Pancreas (tissue), 10 donors: ENCODE data around the gene CRAMP1. TPM values are rescaled to one million over a fixed set of nuclear protein-coding genes. Genes with fewer than 3 reads are reported as not detected.

Experiments used
- ATAC-seq, 4 donors: fragments of 200-7000 bp; cut with Tn5 transposase; one replicate each; pipeline versions ENCODE4 v1.8.0 to v1.9.1; 2020; ENCODE audit warnings: mild to moderate bottlenecking in 4 of 4, moderate library complexity in 4 of 4
- DNase-seq, 6 donors: peaks; one replicate each; pipeline ENCODE4 v3.0.0-alpha.2; 2020
- FAIRE-seq: peaks from 2 replicates; lab custom pipeline; 2012; peaks lifted over from hg19 to GRCh38; lab: Jason Lieb, UNC
- H3K27ac ChIP-seq, 4 donors: fragments of 200-600 bp; sonication (generic); 1 replicate in 3 of 4; 2 replicates in 1 of 4; pipeline versions ENCODE4 v1.5.0 to v1.8.0; 2020
- H3K27me3 ChIP-seq, 4 donors: fragments of 200-600 bp; one replicate each; pipeline ENCODE4 v1.8.0; 2021
- H3K36me3 ChIP-seq, 3 donors: fragments of 200-600 bp; sonication (generic) in 1 of 3; one replicate each; pipeline versions ENCODE4 v1.5.0 to v1.8.0; 2020 to 2021
- H3K4me1 ChIP-seq, 3 donors: fragments of 200-600 bp; one replicate each; pipeline ENCODE4 v1.8.0; 2021
- H3K4me3 ChIP-seq, 4 donors: fragments of 200-600 bp; sonication (generic) in 2 of 4; one replicate each; pipeline versions ENCODE4 v1.5.0 to v1.8.0; 2020 to 2021
- H3K9me3 ChIP-seq, 4 donors: fragments of 200-600 bp; one replicate each; pipeline ENCODE4 v1.8.0; 2021
- WGBS, 2 donors: extraction: QIAGEN DNeasy Blood & Tissue Kit; methylation state at CpG; one replicate each; pipeline ENCODE4 v1.1.7; 2013; 5-methylcytosine and 5-hydroxymethylcytosine counted together
- intact Hi-C, 3 donors: fragments of 100-400 bp; cut with DNase I; formaldehyde crosslinking; loops; one replicate each; pipeline versions ENCODE4 v1.11.1 to v1.14.2; 2022
- polyA plus RNA-seq, 2 donors: library from polyadenylated mRNA; stranded (reverse); fragments of 200-250 nt; gene quantifications; one replicate each; pipeline ENCODE4 v1.2.3, GENCODE V29; 2013
- total RNA-seq, 6 donors: library from RNA; stranded (reverse); fragmentation: NEBNext Ultra II Directional in 4 of 6; extraction: Animal tissue kit (Norgen Biotek cat#: 25700) in 4 of 6; gene quantifications; one replicate each; pipeline versions ENCODE4 v1.2.1 to v1.2.4, GENCODE V29; 2021 to 2023
- TF ChIP-seq, protein P1 (sequence below), 4 donors: fragments of 200-600 bp; sonication (generic) in 3 of 4; IDR thresholded peaks; one replicate each; pipeline versions ENCODE4 v1.5.0 to v1.8.0; 2021; ENCODE audit warnings: antibody characterized with exemption in 4 of 4
- donor health status: healthy with polysubstance abuse.
- donor health status: DM: no; HTN: no; CAD: no; lungs with moderate emphysema.
- donor health status: DM: no; HTN: no; CAD: no.
- donor health status: control.
- donor health status: control.
- donor health status: Bipolar disorder and iron deficiency.
- donor health status: DM: yes; HTN: yes; CAD: no.
- donor health status: DM: no; HTN: no; CAD: no.
- donor health status: DM: no; HTN: no; CAD: no.
- donor health status: DM: yes; HTN: yes; CAD: no.

Gene CRAMP1
- total and polyA plus RNA-seq, 8 donors: 4.6 to 16.2 (median 7.2) TPM

DNA sequence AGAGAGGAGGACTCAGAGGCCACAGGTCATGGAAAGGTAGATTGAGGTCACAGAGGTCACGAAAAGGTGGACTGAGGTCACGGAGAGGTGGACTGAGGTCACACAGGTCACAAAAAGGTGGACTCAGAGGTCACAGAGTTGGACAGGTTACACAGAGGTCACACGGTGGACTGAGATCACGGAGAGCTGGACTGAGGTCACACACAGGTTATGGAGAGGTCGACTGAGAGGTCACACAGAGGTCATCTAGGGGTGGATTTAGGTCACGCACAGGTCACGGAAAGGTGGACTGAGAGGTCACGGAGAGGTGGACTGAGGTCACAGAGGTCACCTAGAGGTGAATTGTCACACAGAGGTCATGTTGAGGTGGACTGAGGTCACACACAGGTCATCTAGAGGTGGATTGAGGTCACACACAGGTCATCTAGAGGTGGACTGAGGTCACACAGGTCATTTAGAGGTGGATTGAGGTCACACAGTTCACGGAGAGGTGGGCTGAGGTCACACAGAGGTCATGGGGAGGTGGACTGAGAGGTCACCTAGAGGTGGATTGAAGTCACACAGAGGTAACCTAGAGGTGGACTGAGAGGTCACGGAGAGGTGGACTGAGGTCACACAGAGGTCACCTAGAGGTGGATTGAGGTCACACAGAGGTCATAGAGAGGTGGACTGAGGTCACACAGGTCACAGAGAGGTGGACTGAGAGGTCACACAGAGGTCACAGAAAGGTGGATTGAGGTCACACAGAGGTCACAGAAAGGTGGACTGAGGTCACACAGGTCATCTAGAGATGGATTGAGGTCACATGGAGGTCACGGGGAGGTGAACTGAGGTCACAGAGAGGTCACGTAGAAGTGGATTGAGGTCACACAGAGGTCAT, 39.2 kb downstream of the CRAMP1 start:
- Histone ChIP-seq H3K4me1 (no peaks in the 10 kb centered on the region), H3K4me3 (no peak overlapping the region), H3K9me3 (no peaks in the 10 kb centered on the region), H3K27me3 (no peaks in the 10 kb centered on the region), H3K27ac (no peak overlapping the region), H3K36me3 (peaks cover 2 to 19% (median 12%) of the 10 kb centered on the region in 3 donors)
- ATAC-seq: peak in 1 of 4 donors; percentile 14
- intact Hi-C loops: no loop called here
- DNase-seq: no peak
- TF ChIP-seq, protein P1, sequence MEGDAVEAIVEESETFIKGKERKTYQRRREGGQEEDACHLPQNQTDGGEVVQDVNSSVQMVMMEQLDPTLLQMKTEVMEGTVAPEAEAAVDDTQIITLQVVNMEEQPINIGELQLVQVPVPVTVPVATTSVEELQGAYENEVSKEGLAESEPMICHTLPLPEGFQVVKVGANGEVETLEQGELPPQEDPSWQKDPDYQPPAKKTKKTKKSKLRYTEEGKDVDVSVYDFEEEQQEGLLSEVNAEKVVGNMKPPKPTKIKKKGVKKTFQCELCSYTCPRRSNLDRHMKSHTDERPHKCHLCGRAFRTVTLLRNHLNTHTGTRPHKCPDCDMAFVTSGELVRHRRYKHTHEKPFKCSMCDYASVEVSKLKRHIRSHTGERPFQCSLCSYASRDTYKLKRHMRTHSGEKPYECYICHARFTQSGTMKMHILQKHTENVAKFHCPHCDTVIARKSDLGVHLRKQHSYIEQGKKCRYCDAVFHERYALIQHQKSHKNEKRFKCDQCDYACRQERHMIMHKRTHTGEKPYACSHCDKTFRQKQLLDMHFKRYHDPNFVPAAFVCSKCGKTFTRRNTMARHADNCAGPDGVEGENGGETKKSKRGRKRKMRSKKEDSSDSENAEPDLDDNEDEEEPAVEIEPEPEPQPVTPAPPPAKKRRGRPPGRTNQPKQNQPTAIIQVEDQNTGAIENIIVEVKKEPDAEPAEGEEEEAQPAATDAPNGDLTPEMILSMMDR (IDR thresholded peaks at IDR 0.05): no peak
- 90 to 93% methylated on average over 12 of the region's 12 CpGs for WGBS, 2 donors
- no peak for FAIRE-seq

DNA sequence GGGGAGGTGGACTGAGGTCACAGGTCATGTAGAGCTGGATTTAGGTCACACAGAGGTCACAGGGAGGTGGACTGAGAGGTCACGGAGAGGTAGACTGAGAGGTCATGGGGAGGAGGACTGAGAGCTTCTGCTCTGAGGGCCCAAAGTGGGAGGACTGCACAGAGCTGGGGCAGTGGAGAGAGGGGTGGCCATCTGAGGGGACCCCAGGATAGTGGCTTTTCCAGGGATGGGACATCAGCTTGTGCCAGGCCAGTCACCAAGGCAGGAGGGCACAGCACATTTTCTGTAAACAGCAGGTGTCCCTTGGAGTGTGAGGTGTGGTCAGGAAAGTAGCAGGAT, 39.8 kb downstream of the CRAMP1 start:
- H3K4me1 ChIP-seq: no peaks in the 10 kb centered on the region
- H3K27me3 ChIP-seq: no peaks in the 10 kb centered on the region
- DNase-seq (no peak), ATAC-seq (no peak), FAIRE-seq (no peak)
- peaks cover 2 to 25% (median 12%) of the 10 kb centered on the region in 3 donors for H3K36me3 ChIP-seq
- intact Hi-C loops: no loop called here
- H3K27ac ChIP-seq: no peak overlapping the region
- H3K9me3 ChIP-seq: no peaks in the 10 kb centered on the region
- TF ChIP-seq, protein P1 (IDR thresholded peaks at IDR 0.05): no peak
- 92 to 98% methylated on average over 1 of the region's 1 CpG for WGBS, 2 donors
- no peak overlapping the region for H3K4me3 ChIP-seq

DNA sequence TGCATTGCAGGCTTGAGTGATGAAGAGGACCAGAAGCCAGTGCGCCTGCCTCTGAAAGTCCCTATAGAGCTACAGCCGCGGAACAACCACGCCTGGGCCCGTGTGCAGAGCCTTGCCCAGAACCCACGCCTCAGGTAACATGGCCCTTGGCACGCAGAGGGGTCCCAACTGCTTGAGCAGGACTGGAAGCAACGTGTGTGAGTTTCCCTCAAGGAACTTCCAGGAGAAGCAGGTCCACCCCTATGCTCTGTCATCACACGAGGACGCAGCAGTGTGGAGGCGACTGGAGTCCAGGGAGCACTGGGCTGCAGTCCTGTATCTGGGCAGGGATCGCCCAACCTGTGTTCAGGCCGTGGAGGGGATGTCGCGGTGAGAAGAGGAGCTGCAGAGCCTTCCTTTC, 40.9 kb downstream of the CRAMP1 start:
- 94 to 95% methylated on average over 15 of the region's 15 CpGs for WGBS, 2 donors
- DNase-seq (no peak), FAIRE-seq (no peak), ATAC-seq (no peak)
- TF ChIP-seq, protein P1 (IDR thresholded peaks at IDR 0.05): no peak
- Histone ChIP-seq H3K4me3 (no peak overlapping the region), H3K36me3 (peaks cover 2 to 27% (median 12%) of the 10 kb centered on the region in 3 donors), H3K9me3 (no peaks in the 10 kb centered on the region), H3K27me3 (no peaks in the 10 kb centered on the region), H3K27ac (no peak overlapping the region), H3K4me1 (no peaks in the 10 kb centered on the region)
- intact Hi-C loops: no loop called here

DNA sequence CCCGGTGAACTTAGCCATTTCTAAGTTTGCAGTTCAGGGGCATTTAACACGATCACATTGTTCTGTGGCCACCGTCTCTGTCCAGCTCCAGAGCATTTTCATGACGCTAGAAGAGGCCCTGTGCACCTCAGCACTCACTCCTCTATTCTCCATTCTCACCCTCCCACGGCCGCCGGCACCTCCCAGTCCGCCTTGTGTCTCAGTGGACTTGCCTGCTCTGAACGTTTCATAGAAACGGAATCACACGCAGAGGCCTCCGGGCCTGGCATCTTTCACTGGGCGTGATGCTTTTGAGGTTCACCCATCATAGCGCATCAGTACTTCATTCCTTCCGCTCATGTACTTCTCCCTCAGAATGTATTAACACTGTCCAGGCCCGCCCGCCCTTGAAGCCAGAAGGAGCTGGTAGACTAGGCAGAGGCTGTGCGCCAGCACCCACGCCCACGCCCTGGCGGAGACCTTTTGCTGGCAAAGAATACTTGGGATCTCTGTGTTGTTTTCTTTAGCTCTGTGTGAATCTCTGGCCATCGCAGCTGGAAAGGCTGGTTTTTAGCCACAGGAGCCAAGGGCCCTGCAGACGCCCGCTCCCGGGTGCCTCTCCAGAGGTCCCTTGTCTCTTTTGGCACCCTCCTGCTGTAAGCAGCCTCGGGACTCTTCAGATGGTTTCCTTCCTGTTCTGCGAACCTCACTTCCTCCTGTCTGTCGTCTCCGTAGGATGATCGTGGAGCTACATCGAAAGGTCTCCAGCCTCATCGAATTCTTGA, 42.5 kb downstream of the CRAMP1 start:
- H3K36me3 ChIP-seq: peaks cover 2 to 28% (median 12%) of the 10 kb centered on the region in 3 donors
- H3K27ac ChIP-seq: no peak overlapping the region
- H3K4me3 ChIP-seq: no peak overlapping the region
- 91 to 94% methylated on average over 32 of the region's 32 CpGs for WGBS, 2 donors
- H3K4me1 ChIP-seq: no peaks in the 10 kb centered on the region
- intact Hi-C loops: no loop called here
- H3K9me3 ChIP-seq: no peaks in the 10 kb centered on the region
- ATAC-seq: no peak
- no peak for DNase-seq
- TF ChIP-seq, protein P1 (IDR thresholded peaks at IDR 0.05): no peak
- no peak for FAIRE-seq
- no peaks in the 10 kb centered on the region for H3K27me3 ChIP-seq
